OCI-LY7 (cell line): ENCODE measurements around the gene HS2ST1.

Experiments used
- CTCF ChIP-seq: fragments of 200-600 bp; sonication (generic); conservative IDR thresholded peaks from 2 replicates; pipeline ENCODE4 v1.5.1; 2014; ENCODE audit warnings: mild to moderate bottlenecking, antibody characterized with exemption, low read length, moderate library complexity, mixed read lengths
- EZH2phosphoT487 ChIP-seq: fragments of 200-600 bp; sonication (generic); IDR thresholded peaks from 2 replicates; pipeline ENCODE4 v1.6.1; 2018; ENCODE audit warnings: low read depth, borderline replicate concordance, mild to moderate bottlenecking, mixed run types, antibody characterized with exemption, low read length, moderate library complexity, mixed read lengths

- TF ChIP-seq CTCF: no peak
- TF ChIP-seq EZH2phosphoT487: no peak
Measured at GRCh38 chr1:86998727-86999126, 84.3 kb downstream of the HS2ST1 start.
